Measurements from ENCODE around the gene H1-8.

H1-8 gene

DNA sequence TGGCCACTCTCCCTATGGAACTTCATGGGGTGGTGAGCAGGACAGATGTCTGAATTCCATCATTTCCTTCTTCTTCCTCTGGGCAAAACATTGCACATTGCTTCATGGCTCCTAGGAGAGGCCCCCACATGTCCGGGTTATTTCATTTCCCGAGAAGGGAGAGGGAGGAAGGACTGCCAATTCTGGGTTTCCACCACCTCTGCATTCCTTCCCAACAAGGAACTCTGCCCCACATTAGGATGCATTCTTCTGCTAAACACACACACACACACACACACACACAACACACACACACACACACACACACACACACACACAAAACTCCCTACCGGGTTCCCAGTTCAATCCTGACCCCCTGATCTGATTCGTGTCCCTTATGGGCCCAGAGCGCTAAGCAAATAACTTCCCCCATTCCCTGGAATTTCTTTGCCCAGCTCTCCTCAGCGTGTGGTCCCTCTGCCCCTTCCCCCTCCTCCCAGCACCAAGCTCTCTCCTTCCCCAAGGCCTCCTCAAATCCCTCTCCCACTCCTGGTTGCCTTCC is 12.7 kb upstream of the H1-8 start:
- TF ChIP-seq CREB1 (IDR thresholded peaks at IDR 0.05; ENCODE audit: low read depth) (no peak), TCF12 (IDR thresholded peaks at IDR 0.05; ENCODE audit: low read depth) (no peak)

DNA sequence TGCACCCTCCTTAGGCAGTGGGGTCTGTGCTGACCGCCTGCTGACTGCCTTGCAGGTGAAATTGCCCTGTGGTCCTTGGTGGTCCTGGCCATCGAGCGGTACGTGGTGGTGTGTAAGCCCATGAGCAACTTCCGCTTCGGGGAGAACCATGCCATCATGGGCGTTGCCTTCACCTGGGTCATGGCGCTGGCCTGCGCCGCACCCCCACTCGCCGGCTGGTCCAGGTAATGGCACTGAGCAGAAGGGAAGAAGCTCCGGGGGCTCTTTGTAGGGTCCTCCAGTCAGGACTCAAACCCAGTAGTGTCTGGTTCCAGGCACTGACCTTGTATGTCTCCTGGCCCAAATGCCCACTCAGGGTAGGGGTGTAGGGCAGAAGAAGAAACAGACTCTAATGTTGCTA is 12.2 kb upstream of the H1-8 start:
- no peak for TF ChIP-seq FOXM1 (IDR thresholded peaks at IDR 0.05; ENCODE audit: borderline replicate concordance, low read depth)
- TF ChIP-seq TAF1 (IDR thresholded peaks at IDR 0.05; ENCODE audit: low read depth), result no peak
- no peak for TF ChIP-seq CEBPB (IDR thresholded peaks at IDR 0.05)
- no peak for TF ChIP-seq NFIC (IDR thresholded peaks at IDR 0.05)
- TF ChIP-seq, protein P1, sequence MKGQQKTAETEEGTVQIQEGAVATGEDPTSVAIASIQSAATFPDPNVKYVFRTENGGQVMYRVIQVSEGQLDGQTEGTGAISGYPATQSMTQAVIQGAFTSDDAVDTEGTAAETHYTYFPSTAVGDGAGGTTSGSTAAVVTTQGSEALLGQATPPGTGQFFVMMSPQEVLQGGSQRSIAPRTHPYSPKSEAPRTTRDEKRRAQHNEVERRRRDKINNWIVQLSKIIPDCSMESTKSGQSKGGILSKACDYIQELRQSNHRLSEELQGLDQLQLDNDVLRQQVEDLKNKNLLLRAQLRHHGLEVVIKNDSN (IDR thresholded peaks at IDR 0.05), result no peak
- TF ChIP-seq TEAD4 (IDR thresholded peaks at IDR 0.05), result no peak
- TF ChIP-seq ZBTB7A (IDR thresholded peaks at IDR 0.05; ENCODE audit: low read depth), result no peak
- TF ChIP-seq, protein P2, sequence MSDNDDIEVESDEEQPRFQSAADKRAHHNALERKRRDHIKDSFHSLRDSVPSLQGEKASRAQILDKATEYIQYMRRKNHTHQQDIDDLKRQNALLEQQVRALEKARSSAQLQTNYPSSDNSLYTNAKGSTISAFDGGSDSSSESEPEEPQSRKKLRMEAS (IDR thresholded peaks at IDR 0.05), result no peak
- TF ChIP-seq YY1 (IDR thresholded peaks at IDR 0.05; ENCODE audit: low read depth), result no peak
- TF ChIP-seq EP300 (IDR thresholded peaks at IDR 0.05; ENCODE audit: borderline replicate concordance), result no peak

DNA sequence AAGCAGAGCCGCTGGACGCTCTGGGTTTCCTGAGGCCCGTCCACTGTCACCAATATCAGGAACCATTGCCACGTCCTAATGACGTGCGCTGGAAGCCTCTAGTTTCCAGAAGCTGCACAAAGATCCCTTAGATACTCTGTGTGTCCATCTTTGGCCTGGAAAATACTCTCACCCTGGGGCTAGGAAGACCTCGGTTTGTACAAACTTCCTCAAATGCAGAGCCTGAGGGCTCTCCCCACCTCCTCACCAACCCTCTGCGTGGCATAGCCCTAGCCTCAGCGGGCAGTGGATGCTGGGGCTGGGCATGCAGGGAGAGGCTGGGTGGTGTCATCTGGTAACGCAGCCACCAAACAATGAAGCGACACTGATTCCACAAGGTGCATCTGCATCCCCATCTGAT is 11.3 kb upstream of the H1-8 start:
- TF ChIP-seq, protein P3, sequence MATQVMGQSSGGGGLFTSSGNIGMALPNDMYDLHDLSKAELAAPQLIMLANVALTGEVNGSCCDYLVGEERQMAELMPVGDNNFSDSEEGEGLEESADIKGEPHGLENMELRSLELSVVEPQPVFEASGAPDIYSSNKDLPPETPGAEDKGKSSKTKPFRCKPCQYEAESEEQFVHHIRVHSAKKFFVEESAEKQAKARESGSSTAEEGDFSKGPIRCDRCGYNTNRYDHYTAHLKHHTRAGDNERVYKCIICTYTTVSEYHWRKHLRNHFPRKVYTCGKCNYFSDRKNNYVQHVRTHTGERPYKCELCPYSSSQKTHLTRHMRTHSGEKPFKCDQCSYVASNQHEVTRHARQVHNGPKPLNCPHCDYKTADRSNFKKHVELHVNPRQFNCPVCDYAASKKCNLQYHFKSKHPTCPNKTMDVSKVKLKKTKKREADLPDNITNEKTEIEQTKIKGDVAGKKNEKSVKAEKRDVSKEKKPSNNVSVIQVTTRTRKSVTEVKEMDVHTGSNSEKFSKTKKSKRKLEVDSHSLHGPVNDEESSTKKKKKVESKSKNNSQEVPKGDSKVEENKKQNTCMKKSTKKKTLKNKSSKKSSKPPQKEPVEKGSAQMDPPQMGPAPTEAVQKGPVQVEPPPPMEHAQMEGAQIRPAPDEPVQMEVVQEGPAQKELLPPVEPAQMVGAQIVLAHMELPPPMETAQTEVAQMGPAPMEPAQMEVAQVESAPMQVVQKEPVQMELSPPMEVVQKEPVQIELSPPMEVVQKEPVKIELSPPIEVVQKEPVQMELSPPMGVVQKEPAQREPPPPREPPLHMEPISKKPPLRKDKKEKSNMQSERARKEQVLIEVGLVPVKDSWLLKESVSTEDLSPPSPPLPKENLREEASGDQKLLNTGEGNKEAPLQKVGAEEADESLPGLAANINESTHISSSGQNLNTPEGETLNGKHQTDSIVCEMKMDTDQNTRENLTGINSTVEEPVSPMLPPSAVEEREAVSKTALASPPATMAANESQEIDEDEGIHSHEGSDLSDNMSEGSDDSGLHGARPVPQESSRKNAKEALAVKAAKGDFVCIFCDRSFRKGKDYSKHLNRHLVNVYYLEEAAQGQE (IDR thresholded peaks at IDR 0.05; ENCODE audit: low read depth), result no peak
- TF ChIP-seq, protein P2 (IDR thresholded peaks at IDR 0.05), result no peak
- TF ChIP-seq FOXM1 (IDR thresholded peaks at IDR 0.05; ENCODE audit: borderline replicate concordance, low read depth), result no peak
- TF ChIP-seq RAD21 (IDR thresholded peaks at IDR 0.05; ENCODE audit: low read depth), result no peak
- no peak for TF ChIP-seq CEBPB (IDR thresholded peaks at IDR 0.05)
- TF ChIP-seq EGR1 (IDR thresholded peaks at IDR 0.05), result no peak
- TF ChIP-seq EP300 (IDR thresholded peaks at IDR 0.05; ENCODE audit: borderline replicate concordance), result no peak
- TF ChIP-seq ZBTB7A (IDR thresholded peaks at IDR 0.05; ENCODE audit: low read depth), result no peak
- TF ChIP-seq YY1 (IDR thresholded peaks at IDR 0.05; ENCODE audit: low read depth), result no peak
- no peak for TF ChIP-seq NFIC (IDR thresholded peaks at IDR 0.05)

DNA sequence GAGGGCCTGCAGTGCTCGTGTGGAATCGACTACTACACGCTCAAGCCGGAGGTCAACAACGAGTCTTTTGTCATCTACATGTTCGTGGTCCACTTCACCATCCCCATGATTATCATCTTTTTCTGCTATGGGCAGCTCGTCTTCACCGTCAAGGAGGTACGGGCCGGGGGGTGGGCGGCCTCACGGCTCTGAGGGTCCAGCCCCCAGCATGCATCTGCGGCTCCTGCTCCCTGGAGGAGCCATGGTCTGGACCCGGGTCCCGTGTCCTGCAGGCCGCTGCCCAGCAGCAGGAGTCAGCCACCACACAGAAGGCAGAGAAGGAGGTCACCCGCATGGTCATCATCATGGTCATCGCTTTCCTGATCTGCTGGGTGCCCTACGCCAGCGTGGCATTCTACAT is 10.7 kb upstream of the H1-8 start:
- TF ChIP-seq, protein P1 (IDR thresholded peaks at IDR 0.05), result no peak
- TF ChIP-seq RAD21 (IDR thresholded peaks at IDR 0.05; ENCODE audit: low read depth), result no peak
- no peak for TF ChIP-seq EP300 (IDR thresholded peaks at IDR 0.05; ENCODE audit: borderline replicate concordance)
- no peak for TF ChIP-seq ZBTB7A (IDR thresholded peaks at IDR 0.05; ENCODE audit: low read depth)
- no peak for TF ChIP-seq TAF1 (IDR thresholded peaks at IDR 0.05; ENCODE audit: low read depth)
- TF ChIP-seq TCF12 (IDR thresholded peaks at IDR 0.05; ENCODE audit: low read depth), result no peak
- no peak for TF ChIP-seq YY1 (IDR thresholded peaks at IDR 0.05; ENCODE audit: low read depth)
- TF ChIP-seq FOXM1 (IDR thresholded peaks at IDR 0.05; ENCODE audit: borderline replicate concordance, low read depth), result no peak

DNA sequence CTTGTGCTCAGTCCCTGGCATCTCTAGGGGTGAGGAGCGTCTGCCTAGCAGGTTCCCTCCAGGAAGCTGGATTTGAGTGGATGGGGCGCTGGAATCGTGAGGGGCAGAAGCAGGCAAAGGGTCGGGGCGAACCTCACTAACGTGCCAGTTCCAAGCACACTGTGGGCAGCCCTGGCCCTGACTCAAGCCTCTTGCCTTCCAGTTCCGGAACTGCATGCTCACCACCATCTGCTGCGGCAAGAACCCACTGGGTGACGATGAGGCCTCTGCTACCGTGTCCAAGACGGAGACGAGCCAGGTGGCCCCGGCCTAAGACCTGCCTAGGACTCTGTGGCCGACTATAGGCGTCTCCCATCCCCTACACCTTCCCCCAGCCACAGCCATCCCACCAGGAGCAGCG is 9.6 kb upstream of the H1-8 start:
- TF ChIP-seq TCF12 (IDR thresholded peaks at IDR 0.05; ENCODE audit: low read depth) (no peak), TAF1 (IDR thresholded peaks at IDR 0.05; ENCODE audit: low read depth) (no peak), EGR1 (IDR thresholded peaks at IDR 0.05) (no peak), TEAD4 (IDR thresholded peaks at IDR 0.05) (no peak), RAD21 (IDR thresholded peaks at IDR 0.05; ENCODE audit: low read depth) (no peak), FOXM1 (IDR thresholded peaks at IDR 0.05; ENCODE audit: borderline replicate concordance, low read depth) (no peak), EP300 (IDR thresholded peaks at IDR 0.05; ENCODE audit: borderline replicate concordance) (no peak), NFIC (IDR thresholded peaks at IDR 0.05) (no peak), ZBTB7A (IDR thresholded peaks at IDR 0.05; ENCODE audit: low read depth) (no peak), CEBPB (IDR thresholded peaks at IDR 0.05) (no peak), YY1 (IDR thresholded peaks at IDR 0.05; ENCODE audit: low read depth) (no peak), CREB1 (IDR thresholded peaks at IDR 0.05; ENCODE audit: low read depth) (no peak)
- TF ChIP-seq, protein P3 (IDR thresholded peaks at IDR 0.05; ENCODE audit: low read depth), result no peak
- TF ChIP-seq, protein P2 (IDR thresholded peaks at IDR 0.05), result no peak
- TF ChIP-seq, protein P1 (IDR thresholded peaks at IDR 0.05), result no peak

Measured in Ishikawa (cell line).